NCI-H524 (cell line): Measurements from ENCODE around the gene TBPL2.
A peak's percentile ranks its signal among the peaks of the same experiment; 100 is the strongest.
"Not testable (repeated sequence)": the region's sequence is repeated elsewhere in the genome, so short reads cannot be mapped to it uniquely, and the experiment has no call there.

Source experiments
- DNase-seq, 2 experiments: peaks; one replicate each; lab custom pipeline; 2025; lab: John Stamatoyannopoulos, UW

Gene TBPL2

GRCh38 chr14:55440385-55440784, at the start of gene TBPL2:
TBPL2 (minus strand) TSS chr14:55440616; CDS start chr14:55440449, 167 bp downstream.
- no peak for DNase-seq

DNA sequence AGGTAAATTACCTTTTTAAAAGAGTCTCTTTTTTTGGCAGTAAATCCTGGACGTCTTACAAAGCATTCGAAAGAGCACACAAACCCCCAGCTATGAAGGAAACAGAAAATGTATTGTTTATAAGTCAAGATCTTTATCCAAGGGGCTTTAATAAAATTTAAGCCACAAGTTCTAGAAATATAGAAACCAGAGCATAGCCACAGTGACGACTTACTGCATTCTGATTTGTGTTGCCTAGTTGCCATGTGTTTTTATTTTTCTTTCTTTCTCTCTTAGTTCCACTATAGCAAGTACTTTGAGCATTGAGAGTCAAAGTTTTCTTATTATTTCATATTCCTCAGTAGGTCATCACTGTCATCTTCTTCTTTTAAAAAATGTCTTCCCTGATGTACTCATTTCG, 47.8 kb upstream of the TBPL2 start:
- no peak for DNase-seq

GRCh38 chr14:55482936-55483605, 42.7 kb upstream of the TBPL2 start:
- no peak for DNase-seq

DNA sequence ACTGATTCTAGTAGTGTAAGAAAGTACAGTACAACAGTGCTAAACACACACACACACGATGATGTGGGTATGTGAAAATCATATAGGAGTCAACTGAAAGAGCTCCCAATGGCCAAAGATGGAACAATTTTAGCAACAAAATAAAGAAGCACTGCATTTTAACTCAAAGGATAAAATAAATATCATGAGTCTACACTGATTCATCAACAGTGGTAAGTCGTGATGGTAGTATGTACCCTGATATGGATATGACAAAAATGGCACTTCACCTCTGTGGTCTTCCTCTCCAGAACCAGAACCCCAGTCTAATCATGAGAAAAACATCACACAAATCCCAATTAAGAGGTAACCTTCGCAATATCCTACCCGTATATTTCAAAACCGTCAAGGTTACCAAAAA, 41.4 kb upstream of the TBPL2 start:
- DNase-seq = no peak

DNA sequence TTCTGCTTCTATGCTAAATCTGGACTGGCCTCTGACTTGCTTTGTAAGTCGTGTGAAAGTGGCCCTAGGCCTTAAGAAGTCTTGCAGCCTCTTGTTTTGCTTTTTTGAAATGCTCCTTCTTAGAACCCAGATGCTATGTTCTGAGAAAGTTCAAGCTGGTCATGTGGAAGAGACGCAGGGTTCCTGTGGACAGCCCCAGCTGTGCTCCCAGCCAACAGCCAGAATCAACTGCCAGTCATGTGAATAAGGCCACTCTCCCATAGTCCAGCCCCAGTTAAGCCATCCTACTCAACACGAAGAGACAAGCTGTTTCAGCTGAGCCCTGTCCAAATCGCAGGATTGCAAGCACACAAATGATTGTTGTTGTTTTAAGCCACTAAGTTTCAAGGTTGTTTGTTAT, 37.3 kb upstream of the TBPL2 start:
- DNase-seq = no peak

DNA sequence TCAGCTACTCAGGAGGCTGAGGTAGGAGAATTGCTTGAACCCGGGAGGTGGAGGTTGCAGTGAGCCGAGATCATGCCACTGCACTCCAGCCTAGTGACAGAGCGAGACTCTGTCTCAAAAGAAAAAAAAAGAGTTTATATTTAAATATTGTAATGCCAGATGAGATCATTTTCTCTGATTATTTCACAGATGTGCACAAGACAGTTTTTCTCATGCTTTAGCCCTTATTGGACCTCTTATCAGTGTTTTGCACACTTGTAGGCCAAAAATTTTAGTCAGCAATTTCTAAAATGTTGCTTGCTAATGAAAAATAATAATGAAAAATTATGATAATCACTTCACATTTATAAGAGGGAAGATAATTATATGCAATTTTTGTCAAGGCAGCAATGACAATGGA, 36.0 kb upstream of the TBPL2 start:
- not testable (repeated sequence) for DNase-seq

GRCh38 chr14:55473786-55474185, 33.4 kb upstream of the TBPL2 start:
- DNase-seq = no peak

GRCh38 chr14:55470025-55470424, 29.6 kb upstream of the TBPL2 start:
- DNase-seq = no peak

- DNase-seq = no peak
Observed at GRCh38 chr14:55467307-55467706, 26.9 kb upstream of the TBPL2 start.

- DNase-seq = no peak
Observed at GRCh38 chr14:55458800-55459515, 18.5 kb upstream of the TBPL2 start.

DNA sequence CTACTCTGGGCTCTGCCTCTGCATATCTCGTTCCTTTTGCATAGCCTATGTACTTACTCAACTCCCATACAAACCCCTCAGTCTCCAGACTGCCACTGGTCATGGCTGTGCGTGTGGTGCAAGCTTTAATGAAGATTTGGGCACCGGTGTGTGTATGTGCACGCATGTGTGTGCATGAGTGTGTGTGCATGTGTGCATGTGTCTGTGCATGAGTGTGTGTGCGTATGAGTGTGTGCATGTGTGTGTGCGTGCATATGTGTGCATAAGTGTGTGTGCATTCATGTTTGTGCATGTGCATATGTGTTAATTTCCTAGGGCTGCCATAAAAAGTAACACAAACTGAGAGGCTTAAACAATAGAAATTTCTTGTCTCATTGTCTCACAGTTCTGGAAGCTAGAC, 17.1 kb upstream of the TBPL2 start:
- no peak for DNase-seq

DNA sequence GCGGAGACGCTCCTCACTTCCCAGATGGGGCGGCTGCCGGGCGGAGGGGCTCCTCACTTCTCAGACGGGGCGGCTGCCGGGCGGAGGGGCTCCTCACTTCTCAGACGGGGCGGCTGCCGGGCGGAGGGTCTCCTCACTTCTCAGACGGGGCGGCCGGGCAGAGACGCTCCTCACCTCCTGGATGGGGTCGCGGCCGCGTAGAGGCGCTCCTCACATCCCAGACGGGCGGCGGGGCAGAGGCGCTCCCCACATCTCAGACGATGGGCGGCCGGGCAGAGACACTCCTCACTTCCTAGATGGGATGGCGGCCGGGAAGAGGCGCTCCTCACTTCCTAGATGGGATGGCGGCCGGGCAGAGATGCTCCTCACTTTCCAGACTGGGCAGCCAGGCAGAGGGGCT, 16.0 kb upstream of the TBPL2 start:
- DNase-seq = not testable (repeated sequence)

DNA sequence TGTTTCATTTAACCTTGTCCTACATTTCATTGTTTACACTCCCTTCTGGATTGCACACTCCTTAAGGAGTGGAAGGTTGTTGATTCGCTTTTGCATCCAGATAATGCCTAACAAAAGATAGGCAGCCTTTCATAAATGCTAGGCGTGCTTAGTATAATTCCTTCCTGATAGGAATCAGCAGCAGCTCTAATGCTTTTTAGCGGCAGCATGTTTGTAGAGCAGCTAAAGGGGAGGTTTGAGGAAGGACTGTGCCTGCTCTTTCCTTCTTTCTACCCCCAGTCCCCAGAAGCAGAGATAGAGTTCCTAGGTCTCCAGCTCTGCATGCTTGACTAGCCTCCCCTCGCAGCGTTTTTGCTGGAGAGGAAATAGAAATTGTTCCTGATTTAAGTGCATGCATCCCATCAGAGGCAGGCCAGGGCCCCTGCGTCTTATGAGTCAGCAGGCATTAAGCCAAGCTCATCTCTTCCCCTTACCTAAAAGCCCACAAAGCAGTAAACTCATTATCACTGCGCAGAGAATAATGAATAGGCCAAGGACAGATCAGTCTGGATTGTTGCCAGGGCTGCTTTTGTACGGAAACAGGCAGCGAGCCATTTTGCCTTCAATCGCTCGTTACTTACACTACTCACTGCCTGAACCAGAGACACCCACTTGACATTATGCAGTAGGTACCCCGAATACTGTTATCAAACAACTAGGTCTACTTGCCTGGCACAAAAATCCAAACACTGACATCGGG, 14.0 kb upstream of the TBPL2 start:
- peak; percentile 97 to 98 for DNase-seq

DNA sequence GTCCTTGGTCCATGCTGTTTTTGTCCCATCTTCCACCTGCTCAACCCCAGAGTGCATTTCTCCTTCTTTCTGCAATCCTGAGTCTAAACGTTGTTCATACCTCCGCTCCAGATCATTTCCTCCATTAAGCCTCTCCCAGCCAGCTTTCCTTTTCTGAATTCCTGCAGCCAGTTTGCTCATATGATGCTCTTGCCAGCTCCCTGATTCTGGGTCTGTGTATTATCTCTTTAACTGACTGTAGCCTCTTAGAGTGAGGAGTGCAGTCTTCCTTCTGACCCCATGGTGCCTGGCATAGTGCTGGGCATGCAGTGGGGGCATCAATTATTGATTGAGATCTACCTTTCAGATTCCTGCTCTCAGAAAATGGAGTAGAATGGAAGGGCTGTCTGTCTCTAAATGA, 11.5 kb upstream of the TBPL2 start:
- DNase-seq = no peak

- DNase-seq = no peak
Observed at GRCh38 chr14:55451398-55451797, 11.0 kb upstream of the TBPL2 start.

DNA sequence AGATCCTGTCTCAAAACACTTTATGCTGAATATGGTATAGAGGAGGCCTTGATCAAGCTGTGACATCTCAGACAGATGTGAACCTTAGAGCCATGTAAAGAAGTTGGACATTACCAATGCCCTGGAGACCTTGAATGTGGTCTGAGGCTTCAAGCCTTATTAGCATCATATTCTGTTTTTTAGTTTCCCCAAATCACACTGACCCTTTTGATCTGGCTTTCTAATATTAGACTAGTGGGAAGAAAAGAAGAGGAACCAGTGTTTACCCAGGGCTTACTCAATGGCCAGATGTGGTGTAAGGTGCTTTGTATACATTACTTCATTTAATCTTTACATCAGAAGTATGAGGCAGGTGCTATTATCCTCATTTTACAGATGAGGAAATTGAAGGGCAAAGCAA, 10.6 kb upstream of the TBPL2 start:
- DNase-seq = no peak

- peak in 1 of 2 experiments; percentile 19 for DNase-seq
Observed at GRCh38 chr14:55450539-55450938, 10.1 kb upstream of the TBPL2 start.

- DNase-seq = no peak
Observed at GRCh38 chr14:55450124-55450523, 9.7 kb upstream of the TBPL2 start.

DNA sequence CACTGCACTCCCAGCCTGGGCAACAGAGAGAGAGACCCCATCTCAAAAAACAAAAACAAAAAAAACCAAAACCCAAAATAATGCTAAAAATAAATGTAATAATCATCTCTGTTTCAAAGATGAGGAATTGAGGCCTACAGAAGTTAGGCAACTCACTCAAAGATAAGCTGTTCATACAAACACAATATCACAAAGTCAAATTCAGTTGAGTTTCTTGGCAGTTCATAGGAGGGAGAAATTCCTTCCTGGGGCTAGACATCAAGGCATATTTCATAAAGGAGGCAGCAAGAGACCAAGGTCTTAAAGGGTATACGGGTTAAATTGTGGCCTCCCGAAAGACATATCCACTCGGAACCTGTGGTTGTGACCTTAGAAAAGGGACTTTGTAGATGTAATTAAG, 8.7 kb upstream of the TBPL2 start:
- no peak for DNase-seq

DNA sequence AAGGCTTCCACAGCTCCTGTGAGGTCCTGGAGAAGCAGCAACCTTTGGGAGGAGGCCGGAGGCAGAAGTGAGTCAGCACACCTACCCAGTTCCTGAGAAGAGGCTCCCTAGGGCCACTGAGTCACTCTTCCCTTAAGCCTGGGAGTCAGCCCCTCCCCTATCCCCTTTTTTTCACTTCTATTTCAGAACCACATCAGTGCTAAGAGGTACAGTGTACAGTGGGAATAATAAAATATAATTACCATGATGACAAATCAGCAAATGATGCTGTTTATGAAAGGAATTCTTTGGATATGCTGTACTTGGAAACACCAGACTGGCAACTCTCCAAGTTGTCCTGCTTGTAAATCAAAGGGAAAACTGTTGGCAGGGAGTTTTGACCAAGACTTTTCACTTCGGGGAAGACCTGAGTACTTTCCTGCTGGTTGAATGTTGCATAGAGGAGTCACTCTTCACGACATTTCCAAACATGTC, 7.8 kb upstream of the TBPL2 start:
- no peak for DNase-seq

DNA sequence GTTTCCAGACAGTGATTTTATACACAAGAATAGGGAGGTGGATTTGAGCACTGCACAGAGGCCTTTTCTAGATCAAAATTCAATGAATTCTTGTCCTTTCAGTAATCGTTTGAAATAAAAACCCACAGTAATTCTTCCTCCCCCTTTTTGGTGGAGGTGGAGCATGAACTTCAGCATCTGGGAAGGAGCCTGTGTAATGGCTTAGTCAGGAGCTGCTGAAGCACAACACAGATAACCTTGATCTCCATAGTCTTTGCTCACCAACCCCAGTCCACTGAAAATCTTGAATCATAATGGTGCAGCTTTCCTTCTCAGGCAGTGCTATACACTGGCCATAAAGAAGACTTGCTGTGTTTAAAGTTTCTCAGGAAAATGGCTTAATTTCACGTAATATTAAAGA, 6.4 kb upstream of the TBPL2 start:
- no peak for DNase-seq

DNA sequence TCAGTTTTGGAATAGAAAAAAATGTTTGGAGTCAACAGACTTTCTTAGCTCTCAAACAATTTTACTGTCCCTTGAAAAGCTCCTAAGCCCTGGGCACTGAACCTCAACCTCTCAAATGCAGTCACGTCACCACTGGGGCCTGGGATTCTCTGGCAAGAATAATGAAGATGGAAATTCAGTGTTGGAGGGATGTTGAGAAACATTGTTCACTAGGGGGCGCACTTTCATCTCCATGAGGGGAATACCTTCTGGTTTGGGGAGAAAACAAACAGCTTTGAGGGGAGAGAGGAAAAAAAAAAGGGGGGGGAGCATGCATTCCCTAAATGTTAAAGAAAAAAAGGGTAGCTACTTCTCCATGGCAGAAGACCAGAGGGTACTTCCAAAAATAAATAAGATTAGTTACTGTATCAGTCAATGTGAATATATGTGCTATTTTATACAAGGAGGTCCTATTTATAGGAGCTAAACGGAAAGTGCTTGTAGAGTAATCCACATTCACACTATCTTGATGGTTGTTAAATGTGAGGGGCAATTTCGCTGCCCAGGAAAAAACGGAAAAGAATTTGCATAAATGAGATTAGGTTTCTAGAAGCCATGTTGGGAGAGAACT, 5.8 kb upstream of the TBPL2 start:
- DNase-seq = peak; percentile 90 to 93

DNA sequence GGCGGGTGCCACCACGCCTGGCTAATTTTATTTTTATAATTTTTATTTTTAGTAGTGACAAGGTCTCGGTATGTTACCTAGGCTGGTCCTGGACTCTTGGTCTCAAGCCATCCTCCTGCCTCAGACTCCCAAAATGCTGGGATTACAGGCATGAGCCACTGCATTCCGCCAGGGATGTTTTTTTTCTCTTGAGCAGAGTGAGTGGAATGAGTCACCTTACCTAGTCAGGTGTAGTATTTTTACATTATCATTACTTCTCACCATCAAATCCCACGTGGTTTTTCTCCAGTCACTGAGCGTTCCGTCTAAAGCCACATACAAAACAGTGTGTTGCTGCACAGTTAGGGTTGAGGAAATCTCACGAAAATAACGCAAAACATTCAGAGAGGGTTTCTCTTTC, 870 bp upstream of the TBPL2 start:
- no peak for DNase-seq
